HepG2 (cell line): ENCODE measurements around the gene GFRA3. TPM values are rescaled to one million over a fixed set of nuclear protein-coding genes. Genes with fewer than 3 reads are reported as not detected.

ENCODE experiments used
- ATAC-seq: fragments of 200-7000 bp; cut with Tn5 transposase; 3 replicates; pipeline ENCODE4 v1.9.1; 2020; ENCODE audit warnings: mild to moderate bottlenecking, moderate library complexity
- BruUV-seq: library from RNA; stranded (reverse); fragments of 400-500 nt; replicated peaks from 2 replicates; lab custom pipeline; 2021; lab: Mats Ljungman, UMichigan
- CTCF ChIA-PET: fragments of 300-600 bp; formaldehyde crosslinking; extraction: SDS; loops from one replicate; lab custom pipeline; 2021; ENCODE audit warnings: low total read pairs, inconsistent platforms, low intra/inter-chr PET ratio; lab: Yijun Ruan, JAX
- POLR2A ChIA-PET: fragments of 350-600 bp; sonication (Branson Sonifier 250); formaldehyde crosslinking; loops from one replicate; lab custom pipeline; 2020; ENCODE audit warnings: antibody characterized with exemption, inconsistent platforms; lab: Yijun Ruan, JAX
- DNase-seq: peaks from one replicate; pipeline ENCODE4 v3.0.0-alpha.2; 2015; ENCODE audit warnings: low spot score
- FAIRE-seq: peaks from 3 replicates; lab custom pipeline; 2011; peaks lifted over from hg19 to GRCh38; lab: Jason Lieb, UNC
- H2AFZ ChIP-seq: one replicate; pipeline ENCODE4 v1.6.1; 2011; ENCODE audit warnings: low read length, inconsistent platforms
- H3K27ac ChIP-seq: fragments of 300-600 bp; 3 replicates; pipeline ENCODE4 v1.8.0; 2011; ENCODE audit warnings: mixed run types, mild to moderate bottlenecking, mixed read lengths, low read length, inconsistent platforms; ENCODE audit not compliant: insufficient read depth; ENCODE audit errors: extremely low read length
- H3K27me3 ChIP-seq, 2 experiments: fragments of 200-600 bp in 1 of 2; 2 replicates in 1 of 2; 3 replicates in 1 of 2; pipeline versions ENCODE4 v1.6.0 to v1.8.0; 2011; ENCODE audit warnings: low read length in 2 of 2, mild to moderate bottlenecking in 2 of 2, moderate library complexity in 2 of 2, inconsistent platforms in 1 of 2; ENCODE audit not compliant: insufficient read depth in 2 of 2, control insufficient read depth in 1 of 2
- H3K36me3 ChIP-seq, 2 experiments: fragments of 200-600 bp in 1 of 2; replicated peaks in 1 of 2; 2 replicates in 1 of 2; 3 replicates in 1 of 2; pipeline versions ENCODE4 v1.5.1 to v1.8.0; 2011; ENCODE audit warnings: low read length in 2 of 2, inconsistent platforms in 1 of 2; ENCODE audit not compliant: insufficient read depth in 2 of 2, control insufficient read depth in 1 of 2
- H3K4me1 ChIP-seq: 2 replicates; pipeline ENCODE4 v1.5.1; 2012; ENCODE audit warnings: low read length, inconsistent platforms; ENCODE audit not compliant: insufficient read depth
- H3K4me2 ChIP-seq: 2 replicates; pipeline ENCODE4 v1.6.0; 2011; ENCODE audit warnings: low read depth, low read length, inconsistent platforms
- H3K4me3 ChIP-seq, 3 experiments: fragments of 200-600 bp in 1 of 3; sonication (generic), shearing (Covaris generic) in 1 of 3; replicated peaks in 1 of 3; 2 replicates each; pipeline ENCODE4 v1.5.1; 2011 to 2016; ENCODE audit warnings: low read length in 3 of 3, inconsistent platforms in 2 of 3, low read depth in 2 of 3, mild to moderate bottlenecking in 2 of 3, control low read depth in 1 of 3, mixed read lengths in 1 of 3; ENCODE audit not compliant: insufficient read depth in 1 of 3
- H3K79me2 ChIP-seq: one replicate; pipeline ENCODE4 v1.6.1; 2011; ENCODE audit warnings: low read length, inconsistent platforms; ENCODE audit not compliant: insufficient read depth
- H3K9ac ChIP-seq: 2 replicates; pipeline ENCODE4 v1.6.0; 2011; ENCODE audit warnings: mild to moderate bottlenecking, low read depth, low read length, inconsistent platforms; ENCODE audit not compliant: insufficient read depth
- H3K9me3 ChIP-seq: 2 replicates; pipeline ENCODE4 v1.5.1; 2012; ENCODE audit warnings: mild to moderate bottlenecking, low read length
- H4K20me1 ChIP-seq: 2 replicates; pipeline ENCODE4 v1.6.0; 2011; ENCODE audit warnings: inconsistent platforms, mild to moderate bottlenecking, low read length, moderate library complexity; ENCODE audit not compliant: insufficient read depth
- ARNT2 ChIP-seq: sonication (generic); formaldehyde crosslinking; IDR thresholded peaks from 2 replicates; pipeline ENCODE4 v1.8.0; 2022; ENCODE audit warnings: mild to moderate bottlenecking, low read depth, missing genetic modification reagents, moderate library complexity
- BHLHE40 ChIP-seq: IDR thresholded peaks from 2 replicates; pipeline ENCODE4 v1.6.1; 2011; ENCODE audit warnings: low read length, improper control_type of control experiment
- CREBL2 ChIP-seq: sonication (generic); formaldehyde crosslinking; IDR thresholded peaks from 2 replicates; pipeline ENCODE4 v1.8.1; 2023; ENCODE audit warnings: missing genetic modification reagents, mild to moderate bottlenecking, borderline replicate concordance
- DNMT1 ChIP-seq: sonication (generic); formaldehyde crosslinking; IDR thresholded peaks from 2 replicates; pipeline ENCODE4 v1.5.1; 2020; ENCODE audit warnings: mild to moderate bottlenecking, missing genetic modification reagents
- GMEB1 ChIP-seq: sonication (generic); formaldehyde crosslinking; IDR thresholded peaks from 2 replicates; pipeline ENCODE4 v1.5.1; 2020; ENCODE audit warnings: missing genetic modification reagents, mild to moderate bottlenecking, borderline replicate concordance
- HNRNPK ChIP-seq: fragments of 200-400 bp; formaldehyde crosslinking; IDR thresholded peaks from 2 replicates; pipeline ENCODE4 v1.6.1; 2018; ENCODE audit warnings: low read length, low read depth, moderate library complexity, mild to moderate bottlenecking; ENCODE audit not compliant: poor library complexity, severe bottlenecking
- SAFB2 ChIP-seq: sonication (generic); formaldehyde crosslinking; IDR thresholded peaks from 2 replicates; pipeline ENCODE4 v1.5.1; 2020; ENCODE audit warnings: missing genetic modification reagents, low read depth, mild to moderate bottlenecking, borderline replicate concordance
- SP4 ChIP-seq: sonication (generic); formaldehyde crosslinking; IDR thresholded peaks from 2 replicates; pipeline ENCODE4 v1.8.1; 2023; ENCODE audit warnings: mild to moderate bottlenecking, missing genetic modification reagents
- ZNF207 ChIP-seq: fragments of 450-650 bp; IDR thresholded peaks from 2 replicates; pipeline ENCODE4 v1.6.1; 2016; ENCODE audit warnings: antibody characterized with exemption, borderline replicate concordance
- ZNF557 ChIP-seq: sonication (generic); formaldehyde crosslinking; IDR thresholded peaks from 2 replicates; pipeline ENCODE4 v1.4.0; 2020; ENCODE audit warnings: missing genetic modification reagents
- ZNF619 ChIP-seq: sonication (generic); formaldehyde crosslinking; IDR thresholded peaks from 2 replicates; pipeline ENCODE4 v1.4.0; 2020; ENCODE audit warnings: mild to moderate bottlenecking, missing genetic modification reagents
- ZSCAN30 ChIP-seq: sonication (generic); formaldehyde crosslinking; IDR thresholded peaks from 2 replicates; pipeline ENCODE4 v1.5.0; 2020; ENCODE audit warnings: mild to moderate bottlenecking, missing genetic modification reagents
- WGBS: methylation state at CpG from one replicate; pipeline ENCODE4 v1.1.6; 2017; ENCODE audit warnings: low lambda C conversion rate; 5-methylcytosine and 5-hydroxymethylcytosine counted together
- in situ Hi-C: cut with HindIII; loops from 2 replicates; pipeline ENCODE4 v1.10.0; 2017; ENCODE audit warnings: low pct_unique_long_range_greater_than_20kb; ENCODE audit not compliant: extremely low pct_ligation_motif_present
- intact Hi-C: fragments of 100-400 bp; cut with micrococcal nuclease; formaldehyde crosslinking; loops from one replicate; pipeline ENCODE4 v1.10.0; 2022; ENCODE audit not compliant: unreplicated experiment
- polyA plus RNA-seq, 8 experiments: library from polyadenylated mRNA; depleted of rRNA in 3 of 8; stranded (reverse) in 7 of 8; unstranded in 1 of 8; fragments of >200 nt; fragmentation: Illumina TruSeq in 4 of 8; extraction: Trizol in 4 of 8; gene quantifications; 2 replicates each; pipeline versions ENCODE4 v1.2.1 to v1.2.3, GENCODE V29; 2011 to 2016; ENCODE audit warnings: low read depth in 4 of 8, missing spikeins in 1 of 8, mixed read lengths in 1 of 8; ENCODE audit not compliant: insufficient read depth in 1 of 8
- total RNA-seq, 5 experiments: library from RNA; depleted of rRNA; stranded (reverse); fragments of >200 nt; fragmentation: Illumina TruSeq; extraction: Trizol; gene quantifications; 2 replicates each; pipeline ENCODE4 v1.2.3, GENCODE V29; 2016; ENCODE audit warnings: low read depth in 1 of 5
- TF ChIP-seq, protein P1 (sequence below): sonication (generic); formaldehyde crosslinking; IDR thresholded peaks from 2 replicates; pipeline ENCODE4 v1.5.1; 2020; ENCODE audit warnings: missing genetic modification reagents, mild to moderate bottlenecking, borderline replicate concordance

Gene GFRA3
- total and polyA plus RNA-seq, 2 of the 13 experiments (the other 11 are each of a cell fraction or from before 2014, with no cell fraction given), result 0.27 to 0.30 TPM

- Histone ChIP-seq H3K27me3 (no peaks in the 10 kb centered on the region), H3K4me3 (no peak overlapping the region), H3K36me3 (no peaks in the 10 kb centered on the region), H2AFZ (no peak overlapping the region), H3K9ac (no peak overlapping the region), H3K4me2 (no peak overlapping the region), H3K27ac (no peak overlapping the region), H3K79me2 (no peaks in the 10 kb centered on the region), H3K4me1 (peaks cover 17% of the 10 kb centered on the region), H3K9me3 (peaks cover 17% of the 10 kb centered on the region; the same call in 1 of the 2 replicates), H4K20me1 (no peaks in the 10 kb centered on the region)
- 47% methylated on average over 6 of the region's 6 CpGs for WGBS
- ChIA-PET POLR2A (no interaction called here), CTCF (no interaction called here)
- no peak for DNase-seq
- in situ Hi-C loops (no loop called here), intact Hi-C loops (no loop called here)
- BruUV-seq, result no TSS peak
- no peak for FAIRE-seq
- ATAC-seq, result no peak
- TF ChIP-seq BHLHE40 (peak; percentile 50), SAFB2 (no peak)
These were observed 45.0 kb downstream of the GFRA3 start for GRCh38 chr5:138229387-138229786.

DNA sequence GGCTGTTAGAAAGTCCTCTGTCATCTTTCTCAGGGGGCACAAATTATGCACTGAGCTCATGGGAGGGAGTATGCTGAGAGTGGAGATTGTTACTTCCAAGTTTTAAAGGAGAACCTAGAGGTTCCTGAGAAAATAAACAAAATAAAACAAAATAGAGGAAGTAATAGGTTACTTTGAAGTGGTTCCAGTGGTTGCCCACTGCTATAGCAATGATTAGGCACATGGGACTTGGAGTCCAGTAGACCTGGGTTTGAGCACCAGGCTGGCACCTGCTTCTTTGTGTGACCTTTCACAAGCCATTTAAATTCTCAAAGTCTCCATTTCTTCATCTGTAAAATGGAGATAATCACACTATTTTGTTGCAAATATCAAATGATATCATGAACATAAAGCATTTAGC, 47.5 kb downstream of the GFRA3 start:
- H3K9ac ChIP-seq, result no peak overlapping the region
- DNase-seq, result no peak
- H3K4me1 ChIP-seq, result peaks cover 36% of the 10 kb centered on the region
- H3K36me3 ChIP-seq, result no peaks in the 10 kb centered on the region
- POLR2A ChIA-PET, result no interaction called here
- H3K79me2 ChIP-seq, result no peaks in the 10 kb centered on the region
- H3K4me3 ChIP-seq, result no peak overlapping the region
- CTCF ChIA-PET, result no interaction called here
- no peak overlapping the region for H3K27ac ChIP-seq
- FAIRE-seq, result no peak
- H3K4me2 ChIP-seq, result no peak overlapping the region
- intact Hi-C loops, result no loop called here
- H3K9me3 ChIP-seq, result peaks cover 17% of the 10 kb centered on the region; the same call in 1 of the 2 replicates
- no peaks in the 10 kb centered on the region for H4K20me1 ChIP-seq
- in situ Hi-C loops, result no loop called here
- no peak overlapping the region for H2AFZ ChIP-seq
- no TSS peak for BruUV-seq
- H3K27me3 ChIP-seq, result no peaks in the 10 kb centered on the region
- ATAC-seq, result no peak
- TF ChIP-seq DNMT1 (CRISPR knock-in tag), result no peak
- TF ChIP-seq, protein P1, sequence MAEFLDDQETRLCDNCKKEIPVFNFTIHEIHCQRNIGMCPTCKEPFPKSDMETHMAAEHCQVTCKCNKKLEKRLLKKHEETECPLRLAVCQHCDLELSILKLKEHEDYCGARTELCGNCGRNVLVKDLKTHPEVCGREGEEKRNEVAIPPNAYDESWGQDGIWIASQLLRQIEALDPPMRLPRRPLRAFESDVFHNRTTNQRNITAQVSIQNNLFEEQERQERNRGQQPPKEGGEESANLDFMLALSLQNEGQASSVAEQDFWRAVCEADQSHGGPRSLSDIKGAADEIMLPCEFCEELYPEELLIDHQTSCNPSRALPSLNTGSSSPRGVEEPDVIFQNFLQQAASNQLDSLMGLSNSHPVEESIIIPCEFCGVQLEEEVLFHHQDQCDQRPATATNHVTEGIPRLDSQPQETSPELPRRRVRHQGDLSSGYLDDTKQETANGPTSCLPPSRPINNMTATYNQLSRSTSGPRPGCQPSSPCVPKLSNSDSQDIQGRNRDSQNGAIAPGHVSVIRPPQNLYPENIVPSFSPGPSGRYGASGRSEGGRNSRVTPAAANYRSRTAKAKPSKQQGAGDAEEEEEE, result no peak
- TF ChIP-seq HNRNPK, result no peak
- TF ChIP-seq ZSCAN30 (CRISPR knock-in tag), result no peak
- no peak for TF ChIP-seq ZNF619
- TF ChIP-seq GMEB1, result no peak
- no peak for TF ChIP-seq ARNT2 (CRISPR knock-in tag)
- TF ChIP-seq ZNF557 (CRISPR knock-in tag), result no peak
- TF ChIP-seq ZNF207, result no peak
- TF ChIP-seq SP4, result no peak
- TF ChIP-seq CREBL2, result no peak
